Skeletal muscle satellite cell (primary cell): Measurements from ENCODE around the gene EIF1AD.

Experiments used
- H3K27me3 ChIP-seq: 2 replicates; pipeline ENCODE4 v1.7.0; 2013; ENCODE audit warnings: low read length; ENCODE audit not compliant: control insufficient read depth, insufficient read depth
- H3K36me3 ChIP-seq: 2 replicates; pipeline ENCODE4 v1.7.0; 2013; ENCODE audit warnings: mild to moderate bottlenecking, control low read depth, low read length; ENCODE audit not compliant: insufficient read depth
- H3K4me1 ChIP-seq: 2 replicates; pipeline ENCODE4 v1.7.0; 2013; ENCODE audit warnings: low read length; ENCODE audit not compliant: control insufficient read depth, insufficient read depth
- H3K4me2 ChIP-seq: 2 replicates; pipeline ENCODE4 v1.7.0; 2013; ENCODE audit warnings: mild to moderate bottlenecking, low read length
- H3K4me3 ChIP-seq: 2 replicates; pipeline ENCODE4 v1.7.0; 2013; ENCODE audit warnings: low read length
- H3K9ac ChIP-seq: 2 replicates; pipeline ENCODE4 v1.7.0; 2013; ENCODE audit warnings: mild to moderate bottlenecking, low read depth, low read length, moderate library complexity
- H3K9me3 ChIP-seq: replicated peaks from 2 replicates; pipeline ENCODE4 v1.7.0; 2013; ENCODE audit warnings: mild to moderate bottlenecking, control low read depth, low read length

The EIF1AD gene

DNA sequence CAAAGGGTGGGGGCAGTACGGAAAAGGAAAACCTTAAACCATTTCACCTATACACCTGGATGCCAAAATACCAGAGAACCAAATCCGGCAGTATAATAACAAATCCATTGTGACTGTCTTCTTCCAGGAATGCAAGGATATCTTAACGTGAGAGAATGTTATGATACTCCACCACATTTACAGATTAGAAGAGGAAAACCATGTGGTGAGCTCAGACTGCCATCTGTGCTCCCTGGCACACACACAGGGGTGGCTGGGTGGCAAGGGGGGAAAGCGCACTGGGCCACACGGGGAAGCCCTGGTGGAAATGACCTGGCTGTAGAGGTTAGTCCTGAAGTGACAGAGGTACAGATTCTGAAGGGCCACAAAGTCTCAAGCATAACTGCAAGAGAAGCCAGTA is 9.9 kb downstream of the EIF1AD start:
- H3K4me2 ChIP-seq: no peak overlapping the region
- no peaks in the 10 kb centered on the region for H3K9me3 ChIP-seq
- H3K4me3 ChIP-seq: no peak overlapping the region
- no peaks in the 10 kb centered on the region for H3K27me3 ChIP-seq
- H3K36me3 ChIP-seq: peaks cover 10% of the 10 kb centered on the region
- H3K9ac ChIP-seq: no peak overlapping the region
- no peaks in the 10 kb centered on the region for H3K4me1 ChIP-seq

GRCh38 chr11:65988791-65989592 is 13.0 kb downstream of the EIF1AD start:
- Histone ChIP-seq H3K36me3 (peaks cover 5% of the 10 kb centered on the region), H3K4me3 (no peak overlapping the region), H3K9ac (no peak overlapping the region), H3K27me3 (no peaks in the 10 kb centered on the region), H3K9me3 (no peaks in the 10 kb centered on the region), H3K4me1 (no peaks in the 10 kb centered on the region), H3K4me2 (no peak overlapping the region)

- no peaks in the 10 kb centered on the region for H3K9me3 ChIP-seq
- no peak overlapping the region for H3K9ac ChIP-seq
- H3K4me3 ChIP-seq: no peak overlapping the region
- H3K4me2 ChIP-seq: no peak overlapping the region
- H3K4me1 ChIP-seq: no peaks in the 10 kb centered on the region
- H3K27me3 ChIP-seq: no peaks in the 10 kb centered on the region
- H3K36me3 ChIP-seq: peaks cover 5% of the 10 kb centered on the region
Observed at GRCh38 chr11:65987336-65987735, 14.6 kb downstream of the EIF1AD start.

DNA sequence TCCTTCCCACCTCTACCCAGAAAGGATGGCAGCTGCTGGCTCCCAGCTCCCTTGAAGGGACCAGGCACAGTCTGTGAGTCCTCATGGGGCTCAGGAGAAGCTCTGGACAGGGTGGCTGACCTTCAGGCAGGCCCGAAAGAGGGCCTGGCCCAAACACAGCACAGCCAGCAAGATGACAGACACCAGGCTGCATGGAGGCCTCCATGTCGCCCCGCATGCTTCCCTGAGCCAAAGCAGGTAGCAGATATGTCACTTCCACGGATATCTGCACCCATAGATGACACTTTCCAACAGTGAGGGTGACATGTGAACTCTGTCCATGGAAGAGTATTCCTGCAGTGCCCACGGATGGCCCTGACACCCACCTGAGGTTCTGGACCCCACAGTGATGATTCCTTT is 18.4 kb downstream of the EIF1AD start:
- no peaks in the 10 kb centered on the region for H3K9me3 ChIP-seq
- peaks cover 6% of the 10 kb centered on the region for H3K36me3 ChIP-seq
- no peaks in the 10 kb centered on the region for H3K27me3 ChIP-seq
- no peak overlapping the region for H3K4me3 ChIP-seq
- H3K9ac ChIP-seq: no peak overlapping the region
- H3K4me2 ChIP-seq: no peak overlapping the region
- no peaks in the 10 kb centered on the region for H3K4me1 ChIP-seq

DNA sequence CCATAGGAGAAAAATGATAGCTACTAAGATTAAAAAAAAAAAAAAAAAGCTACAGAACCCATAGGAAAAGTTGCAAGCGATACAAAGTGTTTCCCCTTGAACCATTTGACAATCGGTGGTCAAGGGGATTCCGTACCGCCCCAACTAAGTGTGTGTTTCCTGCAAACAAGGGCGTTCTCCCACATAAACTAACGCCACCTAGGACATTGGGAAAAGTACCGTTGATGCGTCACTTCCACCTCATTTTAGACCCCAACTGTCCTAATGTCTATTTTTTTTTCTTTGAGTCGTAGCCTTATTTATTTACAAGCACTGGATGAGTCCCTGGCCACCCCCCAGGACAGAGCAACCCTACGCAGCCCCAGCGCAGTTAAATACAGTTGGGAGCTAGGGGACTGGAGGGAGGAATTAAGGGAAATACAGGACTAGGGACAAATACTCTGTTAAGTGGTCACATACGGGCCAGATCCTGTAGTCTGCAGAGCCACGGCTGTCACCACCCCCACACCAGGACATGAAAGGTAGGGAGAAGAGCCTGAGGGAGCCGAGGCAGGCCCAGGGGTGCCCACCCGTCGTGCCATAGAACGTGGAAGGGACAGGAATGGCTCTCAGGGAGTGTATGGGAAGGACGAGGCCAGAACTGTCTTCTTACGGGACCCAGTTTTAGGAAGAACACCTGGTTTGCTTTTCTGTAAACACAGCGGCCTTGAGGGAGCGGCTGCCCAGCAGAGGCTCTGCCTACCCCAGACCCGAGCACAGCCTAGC is 19.0 kb downstream of the EIF1AD start:
- Histone ChIP-seq H3K4me1 (no peaks in the 10 kb centered on the region), H3K36me3 (peaks cover 11% of the 10 kb centered on the region), H3K4me2 (no peak overlapping the region), H3K9ac (no peak overlapping the region), H3K4me3 (no peak overlapping the region), H3K27me3 (no peaks in the 10 kb centered on the region), H3K9me3 (no peaks in the 10 kb centered on the region)

DNA sequence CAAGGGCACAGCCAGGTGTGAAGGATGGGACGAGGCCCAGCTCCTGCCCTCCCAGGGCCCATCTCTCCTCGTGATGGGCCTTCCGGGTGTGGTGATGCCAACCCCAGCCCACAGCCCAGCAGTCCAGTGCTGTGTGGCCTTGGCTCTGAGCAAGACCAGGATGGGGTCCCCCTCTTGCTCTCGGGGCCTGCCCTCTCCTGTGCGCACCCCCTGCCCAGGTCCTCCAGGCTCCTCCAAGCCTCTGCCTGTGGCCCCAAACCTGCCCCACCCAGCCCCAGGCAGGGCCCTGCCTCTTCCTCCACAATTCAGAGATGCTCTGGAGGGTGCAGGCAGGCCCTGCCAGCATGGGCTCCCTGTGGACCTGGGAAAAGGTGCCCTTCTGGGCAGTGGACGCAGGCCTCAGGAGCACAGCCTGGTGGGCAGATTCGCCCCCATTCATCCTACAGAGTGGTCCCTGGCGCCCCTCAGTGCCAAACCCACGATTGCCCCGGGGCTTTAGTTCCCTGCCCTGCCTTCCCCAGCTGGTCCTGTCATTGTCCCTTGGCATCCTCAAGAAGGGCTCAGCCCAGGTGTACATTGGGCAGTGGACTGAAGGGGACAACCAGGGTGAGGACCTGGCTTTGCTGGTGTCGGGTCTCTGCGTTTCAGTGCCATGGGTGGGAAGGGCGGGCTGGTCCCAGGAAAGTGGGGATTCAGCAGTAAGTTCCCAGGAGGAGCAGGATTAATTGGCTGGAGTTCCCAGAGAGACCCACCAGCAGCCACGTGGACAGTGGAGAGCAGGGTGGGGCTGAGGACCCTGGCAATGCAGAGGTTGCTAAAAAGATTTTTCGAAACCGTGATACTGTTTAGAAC is 19.8 kb downstream of the EIF1AD start:
- H3K36me3 ChIP-seq: peaks cover 19% of the 10 kb centered on the region
- no peaks in the 10 kb centered on the region for H3K9me3 ChIP-seq
- no peaks in the 10 kb centered on the region for H3K4me1 ChIP-seq
- H3K27me3 ChIP-seq: no peaks in the 10 kb centered on the region
- no peak overlapping the region for H3K4me3 ChIP-seq
- no peak overlapping the region for H3K4me2 ChIP-seq
- H3K9ac ChIP-seq: no peak overlapping the region

- Histone ChIP-seq H3K4me2 (no peak overlapping the region), H3K9ac (no peak overlapping the region), H3K27me3 (no peaks in the 10 kb centered on the region), H3K4me1 (no peaks in the 10 kb centered on the region), H3K4me3 (no peak overlapping the region), H3K9me3 (no peaks in the 10 kb centered on the region), H3K36me3 (peaks cover 26% of the 10 kb centered on the region)
Observed at GRCh38 chr11:65981101-65981740, 20.7 kb downstream of the EIF1AD start.

GRCh38 chr11:65979261-65979759 is 22.6 kb downstream of the EIF1AD start:
- Histone ChIP-seq H3K36me3 (peaks cover 30% of the 10 kb centered on the region), H3K9me3 (no peaks in the 10 kb centered on the region), H3K4me3 (no peak overlapping the region), H3K9ac (no peak overlapping the region), H3K4me2 (no peak overlapping the region), H3K27me3 (no peaks in the 10 kb centered on the region), H3K4me1 (no peaks in the 10 kb centered on the region)

DNA sequence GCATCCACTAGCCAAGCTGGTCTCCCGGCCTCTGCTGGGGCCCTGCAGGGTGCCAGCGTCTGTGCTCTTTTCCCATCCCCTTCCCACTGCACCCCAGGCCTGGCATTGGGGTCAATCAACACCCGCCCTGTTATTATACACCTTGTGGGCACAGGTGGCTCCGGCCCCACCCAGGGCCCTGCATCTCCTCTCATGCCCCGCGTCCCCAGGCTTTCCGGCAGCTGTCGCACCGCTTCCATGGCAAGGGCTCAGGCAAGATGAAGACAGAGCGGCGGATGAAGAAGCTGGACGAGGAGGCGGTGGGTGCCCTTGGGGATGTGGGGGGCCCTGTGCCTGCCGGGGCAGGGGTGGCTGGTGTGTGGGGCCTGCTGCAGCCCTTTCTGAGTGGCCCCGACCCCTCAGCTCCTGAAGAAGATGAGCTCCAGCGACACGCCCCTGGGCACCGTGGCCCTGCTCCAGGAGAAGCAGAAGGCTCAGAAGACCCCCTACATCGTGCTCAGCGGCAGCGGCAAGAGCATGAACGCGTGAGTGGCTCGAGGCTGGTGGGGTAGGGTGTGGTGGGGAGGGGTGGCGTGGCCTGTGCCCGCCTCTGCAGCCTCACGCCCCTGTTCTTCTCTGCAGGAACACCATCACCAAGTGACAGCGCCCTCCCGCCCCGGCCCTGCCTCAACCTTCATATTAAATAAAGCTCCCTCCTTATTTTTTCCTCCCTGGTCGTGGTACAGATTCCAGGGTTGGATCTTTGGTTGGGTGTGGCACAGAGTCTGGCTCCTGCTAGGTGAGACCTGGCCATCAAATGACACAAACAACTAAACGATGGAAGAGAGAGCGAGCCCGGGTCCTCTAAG is 23.3 kb downstream of the EIF1AD start:
- Histone ChIP-seq H3K4me2 (no peak overlapping the region), H3K9me3 (no peaks in the 10 kb centered on the region), H3K4me1 (peaks cover 2% of the 10 kb centered on the region), H3K4me3 (no peak overlapping the region), H3K36me3 (peaks cover 32% of the 10 kb centered on the region), H3K9ac (no peak overlapping the region), H3K27me3 (no peaks in the 10 kb centered on the region)

DNA sequence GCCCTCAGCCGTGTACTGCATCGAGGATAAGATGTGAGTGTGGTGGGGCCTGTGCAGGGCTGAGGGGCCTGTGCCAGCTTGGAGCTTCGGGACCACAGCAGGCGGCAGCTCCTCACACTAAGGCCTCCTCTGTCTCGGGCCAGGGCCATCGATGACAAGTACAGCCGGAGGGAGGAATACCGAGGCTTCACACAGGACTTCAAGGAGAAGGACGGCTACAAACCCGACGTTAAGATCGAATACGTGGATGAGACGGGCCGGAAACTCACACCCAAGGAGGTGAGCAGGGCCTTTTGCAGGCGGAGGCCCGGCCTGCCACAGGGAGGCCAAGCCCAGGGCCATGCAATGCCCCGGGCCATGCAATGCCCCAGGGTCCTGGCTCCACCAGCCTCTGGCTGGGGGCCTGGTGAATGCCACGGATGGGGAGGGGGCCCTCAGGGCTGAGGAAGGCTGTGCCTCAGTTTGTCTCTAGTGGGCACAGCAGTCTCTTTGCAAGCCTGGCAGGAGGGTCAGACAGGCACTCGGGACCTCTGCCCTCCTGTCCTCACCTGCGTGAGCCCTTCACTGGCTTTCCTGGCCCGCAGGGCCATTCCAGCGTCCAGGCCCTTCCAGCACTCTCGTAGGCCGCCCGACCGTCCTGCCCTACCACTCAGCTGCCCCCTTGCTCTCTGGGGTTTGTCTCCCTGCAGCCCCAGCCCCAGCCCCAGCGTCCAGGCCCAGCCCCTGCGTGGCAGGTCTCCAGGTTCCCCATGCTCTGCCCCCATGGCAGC is 24.2 kb downstream of the EIF1AD start:
- Histone ChIP-seq H3K4me3 (no peak overlapping the region), H3K27me3 (no peaks in the 10 kb centered on the region), H3K36me3 (peaks cover 38% of the 10 kb centered on the region), H3K4me1 (peaks cover 6% of the 10 kb centered on the region), H3K4me2 (no peak overlapping the region), H3K9ac (no peak overlapping the region), H3K9me3 (no peaks in the 10 kb centered on the region)
